Measurements from ENCODE around the gene YBEY. TPM values are rescaled to one million over a fixed set of nuclear protein-coding genes. Genes with fewer than 3 reads are reported as not detected.

The YBEY gene
- total RNA-seq, 1 donor from 2014 or later = 7.0 TPM

- peaks cover 9% of the 10 kb centered on the region for H3K36me3 Mint-ChIP-seq (ENCODE audit: low read depth, unreplicated experiment)
- peaks cover 31% of the 10 kb centered on the region for H3K4me1 Mint-ChIP-seq (ENCODE audit: unreplicated experiment)
- H3K27ac Mint-ChIP-seq (ENCODE audit: unreplicated experiment) = peak overlapping the region; percentile 52
- peaks cover 5% of the 10 kb centered on the region for H3K27me3 Mint-ChIP-seq (ENCODE audit: unreplicated experiment)
- no peaks in the 10 kb centered on the region for H3K9me3 Mint-ChIP-seq (ENCODE audit: unreplicated experiment)
- H3K4me3 Mint-ChIP-seq (ENCODE audit: unreplicated experiment) = peak overlapping the region; percentile 95
- DNase-seq (ENCODE audit: low spot score) = peak; percentile 27
- no peak for TF ChIP-seq CTCF (IDR thresholded peaks at IDR 0.05; ENCODE audit: unreplicated experiment)
Observed at GRCh38 chr21:46322351-46323226, 36.4 kb downstream of the YBEY start.

- Mint-ChIP-seq H3K4me3 (ENCODE audit: unreplicated experiment) (peak overlapping the region; percentile 95), H3K9me3 (ENCODE audit: unreplicated experiment) (no peaks in the 10 kb centered on the region), H3K36me3 (ENCODE audit: low read depth, unreplicated experiment) (peaks cover 10% of the 10 kb centered on the region), H3K27me3 (ENCODE audit: unreplicated experiment) (peaks cover 5% of the 10 kb centered on the region), H3K27ac (ENCODE audit: unreplicated experiment) (peak overlapping the region; percentile 52), H3K4me1 (ENCODE audit: unreplicated experiment) (peaks cover 31% of the 10 kb centered on the region)
- TF ChIP-seq CTCF (IDR thresholded peaks at IDR 0.05; ENCODE audit: unreplicated experiment) = no peak
- DNase-seq (ENCODE audit: low spot score) = peak; percentile 32
Observed at GRCh38 chr21:46323227-46323709, 37.1 kb downstream of the YBEY start.

GRCh38 chr21:46323710-46324389 is 37.7 kb downstream of the YBEY start, which contains the start of the genes C21orf58 and PCNT:
C21orf58 (minus strand) TSS chr21:46323870; CDS start chr21:46322738, 1,132 bp downstream.
PCNT (plus strand) TSS chr21:46324156; CDS start chr21:46324229, 73 bp downstream.
- H3K4me1 Mint-ChIP-seq (ENCODE audit: unreplicated experiment) = peaks cover 31% of the 10 kb centered on the region
- no peak for TF ChIP-seq CTCF (IDR thresholded peaks at IDR 0.05; ENCODE audit: unreplicated experiment)
- DNase-seq (ENCODE audit: low spot score) = peak; percentile 96

GRCh38 chr21:46324390-46325072 is 38.4 kb downstream of the YBEY start:
- peaks cover 31% of the 10 kb centered on the region for H3K4me1 Mint-ChIP-seq (ENCODE audit: unreplicated experiment)
- no peaks in the 10 kb centered on the region for H3K9me3 Mint-ChIP-seq (ENCODE audit: unreplicated experiment)
- peak; percentile 88 for DNase-seq (ENCODE audit: low spot score)
- H3K27ac Mint-ChIP-seq (ENCODE audit: unreplicated experiment) = no peak overlapping the region
- no peak for TF ChIP-seq CTCF (IDR thresholded peaks at IDR 0.05; ENCODE audit: unreplicated experiment)
- H3K4me3 Mint-ChIP-seq (ENCODE audit: unreplicated experiment) = peak overlapping the region; percentile 85
- peaks cover 10% of the 10 kb centered on the region for H3K36me3 Mint-ChIP-seq (ENCODE audit: low read depth, unreplicated experiment)
- peaks cover 5% of the 10 kb centered on the region for H3K27me3 Mint-ChIP-seq (ENCODE audit: unreplicated experiment)

More at GRCh38 chr21:46323710-46324389, 37.7 kb downstream of the YBEY start, which contains the start of the genes C21orf58 and PCNT:
- H3K9me3 Mint-ChIP-seq (ENCODE audit: unreplicated experiment) = no peaks in the 10 kb centered on the region
- H3K27ac Mint-ChIP-seq (ENCODE audit: unreplicated experiment) = peak within 1 kb of the TSS; percentile 88
- H3K4me3 Mint-ChIP-seq (ENCODE audit: unreplicated experiment) = peak within 1 kb of the TSS; percentile 95
- H3K36me3 Mint-ChIP-seq (ENCODE audit: low read depth, unreplicated experiment) = peaks cover 10% of the 10 kb centered on the region
- H3K27me3 Mint-ChIP-seq (ENCODE audit: unreplicated experiment) = peaks cover 5% of the 10 kb centered on the region
